BE2C (cell line): ENCODE measurements around the gene MINDY4B.

Source experiments
- DNase-seq: peaks from one replicate; pipeline ENCODE4 v3.0.0-alpha.2; 2020
- H3K27me3 ChIP-seq: fragments of 250-450 bp; sonication (Bioruptor Pico); 2 replicates; pipeline ENCODE4 v1.5.1; 2020; ENCODE audit warnings: mild to moderate bottlenecking
- H3K36me3 ChIP-seq: fragments of 250-450 bp; sonication (Bioruptor Pico); 2 replicates; pipeline ENCODE4 v1.5.1; 2020; ENCODE audit warnings: mild to moderate bottlenecking
- H3K4me1 ChIP-seq: fragments of 250-450 bp; sonication (Bioruptor Pico); 2 replicates; pipeline ENCODE4 v1.5.1; 2020
- H3K4me3 ChIP-seq: 2 replicates; pipeline ENCODE4 v1.5.1; 2011; ENCODE audit warnings: low read depth, low read length
- H3K9me3 ChIP-seq: fragments of 250-450 bp; sonication (Bioruptor Pico); 2 replicates; pipeline ENCODE4 v1.5.1; 2020
- TF ChIP-seq, protein P1 (sequence below): IDR thresholded peaks from 2 replicates; pipeline ENCODE4 v1.5.1; 2012; ENCODE audit warnings: mild to moderate bottlenecking, low read depth, low read length

MINDY4B gene

GRCh38 chr3:150931745-150932144 lies 26.5 kb upstream of the MINDY4B start:
- TF ChIP-seq, protein P1, sequence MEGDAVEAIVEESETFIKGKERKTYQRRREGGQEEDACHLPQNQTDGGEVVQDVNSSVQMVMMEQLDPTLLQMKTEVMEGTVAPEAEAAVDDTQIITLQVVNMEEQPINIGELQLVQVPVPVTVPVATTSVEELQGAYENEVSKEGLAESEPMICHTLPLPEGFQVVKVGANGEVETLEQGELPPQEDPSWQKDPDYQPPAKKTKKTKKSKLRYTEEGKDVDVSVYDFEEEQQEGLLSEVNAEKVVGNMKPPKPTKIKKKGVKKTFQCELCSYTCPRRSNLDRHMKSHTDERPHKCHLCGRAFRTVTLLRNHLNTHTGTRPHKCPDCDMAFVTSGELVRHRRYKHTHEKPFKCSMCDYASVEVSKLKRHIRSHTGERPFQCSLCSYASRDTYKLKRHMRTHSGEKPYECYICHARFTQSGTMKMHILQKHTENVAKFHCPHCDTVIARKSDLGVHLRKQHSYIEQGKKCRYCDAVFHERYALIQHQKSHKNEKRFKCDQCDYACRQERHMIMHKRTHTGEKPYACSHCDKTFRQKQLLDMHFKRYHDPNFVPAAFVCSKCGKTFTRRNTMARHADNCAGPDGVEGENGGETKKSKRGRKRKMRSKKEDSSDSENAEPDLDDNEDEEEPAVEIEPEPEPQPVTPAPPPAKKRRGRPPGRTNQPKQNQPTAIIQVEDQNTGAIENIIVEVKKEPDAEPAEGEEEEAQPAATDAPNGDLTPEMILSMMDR, result no peak
- Histone ChIP-seq H3K4me1 (no peaks in the 10 kb centered on the region), H3K36me3 (no peaks in the 10 kb centered on the region), H3K4me3 (no peak overlapping the region), H3K27me3 (peaks cover 19% of the 10 kb centered on the region), H3K9me3 (no peaks in the 10 kb centered on the region; the same call in 1 of the 2 replicates)
- no peak for DNase-seq

- Histone ChIP-seq H3K36me3 (no peaks in the 10 kb centered on the region), H3K4me1 (no peaks in the 10 kb centered on the region), H3K9me3 (no peaks in the 10 kb centered on the region), H3K4me3 (no peak overlapping the region), H3K27me3 (peaks cover 17% of the 10 kb centered on the region)
- no peak for DNase-seq
- TF ChIP-seq, protein P1, result no peak
Observed at GRCh38 chr3:150930839-150931238, 25.6 kb upstream of the MINDY4B start.

GRCh38 chr3:150928234-150928633 lies 23.0 kb upstream of the MINDY4B start:
- no peaks in the 10 kb centered on the region for H3K9me3 ChIP-seq
- no peak for DNase-seq
- H3K4me1 ChIP-seq, result no peaks in the 10 kb centered on the region
- H3K4me3 ChIP-seq, result no peak overlapping the region
- TF ChIP-seq, protein P1, result no peak
- H3K36me3 ChIP-seq, result no peaks in the 10 kb centered on the region
- H3K27me3 ChIP-seq, result peaks cover 14% of the 10 kb centered on the region

- Histone ChIP-seq H3K4me1 (no peaks in the 10 kb centered on the region), H3K36me3 (no peaks in the 10 kb centered on the region), H3K4me3 (no peak overlapping the region), H3K27me3 (peaks cover 8% of the 10 kb centered on the region), H3K9me3 (no peaks in the 10 kb centered on the region)
- TF ChIP-seq, protein P1, result no peak
- no peak for DNase-seq
Observed at GRCh38 chr3:150926328-150926727, 21.1 kb upstream of the MINDY4B start.

GRCh38 chr3:150925751-150926201 lies 20.5 kb upstream of the MINDY4B start:
- Histone ChIP-seq H3K36me3 (no peaks in the 10 kb centered on the region), H3K9me3 (no peaks in the 10 kb centered on the region), H3K4me1 (no peaks in the 10 kb centered on the region), H3K4me3 (no peak overlapping the region), H3K27me3 (peaks cover 2% of the 10 kb centered on the region; the same call in 1 of the 2 replicates)
- TF ChIP-seq, protein P1, result peak; percentile 72
- DNase-seq, result peak; percentile 70

DNA sequence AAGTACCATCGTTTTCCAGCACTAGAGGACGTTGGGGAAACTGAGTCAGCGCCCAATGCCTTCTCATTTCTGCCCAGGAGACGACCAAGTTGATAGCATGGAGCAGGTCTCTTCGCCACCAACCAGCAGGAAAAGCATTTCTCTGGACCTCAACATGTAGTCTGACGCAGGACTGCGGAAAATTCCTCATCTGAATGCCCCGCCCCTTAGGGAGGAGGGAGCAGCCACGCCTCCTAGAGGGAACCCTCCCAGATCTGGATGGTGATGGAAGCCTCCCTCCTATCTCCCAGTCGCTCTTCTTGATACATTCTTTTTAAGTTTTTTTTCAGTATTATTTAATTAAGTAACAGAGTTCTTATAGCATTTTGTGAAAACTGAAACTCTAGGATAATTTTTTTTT lies 17.4 kb upstream of the MINDY4B start:
- TF ChIP-seq, protein P1, result no peak
- no peaks in the 10 kb centered on the region for H3K9me3 ChIP-seq
- no peaks in the 10 kb centered on the region for H3K4me1 ChIP-seq
- no peaks in the 10 kb centered on the region for H3K27me3 ChIP-seq
- no peaks in the 10 kb centered on the region for H3K36me3 ChIP-seq
- DNase-seq, result peak; percentile 75
- peak overlapping the region; percentile 9; the same call in 1 of the 2 replicates for H3K4me3 ChIP-seq
